HG03520 (cell line): ENCODE results near the gene OSGIN1.
"Not testable (repeated sequence)": the region's sequence is repeated elsewhere in the genome, so short reads cannot be mapped to it uniquely, and the experiment has no call there.

Source experiments
- ATAC-seq: cut with Tn5 transposase; IDR thresholded peaks from one replicate; pipeline ENCODE4 v1.9.1; 2021; ENCODE audit warnings: mild to moderate bottlenecking, moderate library complexity; ENCODE audit not compliant: unreplicated experiment

Gene OSGIN1

GRCh38 chr16:83940119-83940518 lies 12.9 kb upstream of the OSGIN1 start:
- no peak for ATAC-seq

- no peak for ATAC-seq
Observed at GRCh38 chr16:83940630-83941378, 12.2 kb upstream of the OSGIN1 start.

GRCh38 chr16:83941546-83941945 lies 11.5 kb upstream of the OSGIN1 start:
- not testable (repeated sequence) for ATAC-seq

- no peak for ATAC-seq
Observed at GRCh38 chr16:83942074-83942473, 11.0 kb upstream of the OSGIN1 start.

GRCh38 chr16:83942815-83943515 lies 10.1 kb upstream of the OSGIN1 start:
- no peak for ATAC-seq

GRCh38 chr16:83943516-83944050 lies 9.5 kb upstream of the OSGIN1 start:
- ATAC-seq, result no peak

- no peak for ATAC-seq
Observed at GRCh38 chr16:83945587-83945986, 7.5 kb upstream of the OSGIN1 start.

- no peak for ATAC-seq
Observed at GRCh38 chr16:83946154-83946780, 6.8 kb upstream of the OSGIN1 start.

GRCh38 chr16:83946781-83947566 lies 6.1 kb upstream of the OSGIN1 start:
- ATAC-seq, result no peak

GRCh38 chr16:83947642-83948234 lies 5.3 kb upstream of the OSGIN1 start:
- ATAC-seq, result no peak

GRCh38 chr16:83948914-83949723 lies 3.9 kb upstream of the OSGIN1 start:
- ATAC-seq, result no peak

GRCh38 chr16:83949724-83950001 lies 3.4 kb upstream of the OSGIN1 start:
- ATAC-seq, result no peak

- not testable (repeated sequence) for ATAC-seq
Observed at GRCh38 chr16:83950862-83951399, 2.1 kb upstream of the OSGIN1 start.

GRCh38 chr16:83951544-83951943 lies 1.5 kb upstream of the OSGIN1 start:
- ATAC-seq, result no peak

- ATAC-seq, result no peak
Observed at GRCh38 chr16:83952587-83952939, 477 bp upstream of the OSGIN1 start.

- ATAC-seq, result no peak
Observed at GRCh38 chr16:83953796-83954576, 946 bp downstream of the OSGIN1 start.

- ATAC-seq, result no peak
Observed at GRCh38 chr16:83954577-83955016, 1.6 kb downstream of the OSGIN1 start.

- no peak for ATAC-seq
Observed at GRCh38 chr16:83955218-83956130, 2.4 kb downstream of the OSGIN1 start.
